Mesodermal cell (in vitro differentiated cells): Measurements from ENCODE around the gene SMAP2.
"Not testable (repeated sequence)": the region's sequence is repeated elsewhere in the genome, so short reads cannot be mapped to it uniquely, and the experiment has no call there.

Experiments used
- H3K27ac ChIP-seq: 2 replicates; pipeline ENCODE4 v1.7.0; 2013; ENCODE audit warnings: mild to moderate bottlenecking, low read depth, low read length, moderate library complexity; ENCODE audit not compliant: severe bottlenecking
- H3K36me3 ChIP-seq: 2 replicates; pipeline ENCODE4 v1.7.1; 2013; ENCODE audit warnings: mild to moderate bottlenecking, low read length, moderate library complexity; ENCODE audit not compliant: control insufficient read depth, insufficient read depth
- H3K4me1 ChIP-seq: one replicate; pipeline ENCODE4 v1.7.1; 2013; ENCODE audit warnings: mild to moderate bottlenecking, low read length; ENCODE audit not compliant: insufficient read depth, control insufficient read depth, poor library complexity, severe bottlenecking
- H3K4me3 ChIP-seq: 2 replicates; pipeline ENCODE4 v1.7.0; 2013; ENCODE audit warnings: low read length, control low read depth, mild to moderate bottlenecking; ENCODE audit not compliant: insufficient read depth, poor library complexity, severe bottlenecking; ENCODE audit errors: extremely low read depth
- H3K9me3 ChIP-seq: 2 replicates; pipeline ENCODE4 v1.7.1; 2013; ENCODE audit warnings: mild to moderate bottlenecking, low read length, moderate library complexity; ENCODE audit not compliant: control insufficient read depth
- WGBS, 2 experiments: methylation state at CpG; one replicate each; pipeline ENCODE4 v1.1.5; 2013; ENCODE audit warnings: missing lambda C conversion rate in 2 of 2; ENCODE audit not compliant: insufficient coverage in 2 of 2; 5-methylcytosine and 5-hydroxymethylcytosine counted together

The SMAP2 gene

DNA sequence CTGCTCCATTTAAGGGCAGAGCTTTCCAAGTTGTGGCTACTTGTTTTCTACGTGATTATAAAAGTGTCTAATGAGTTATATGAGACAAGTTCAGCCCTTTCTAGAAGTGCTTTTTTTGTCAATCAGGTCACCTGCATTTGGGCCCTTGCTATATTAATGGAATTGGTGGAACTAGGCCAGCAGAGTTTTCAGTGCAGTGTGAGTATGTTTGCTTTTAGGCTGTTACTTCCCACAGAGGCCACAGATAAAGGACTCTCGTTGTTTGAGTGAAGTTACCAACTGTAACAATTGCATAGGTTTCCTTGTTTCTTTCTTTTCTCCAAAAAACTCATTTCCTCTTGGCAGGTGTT, 10.9 kb downstream of the SMAP2 start:
- Histone ChIP-seq H3K36me3 (no peaks in the 10 kb centered on the region), H3K27ac (no peak overlapping the region), H3K4me1 (peaks cover 5% of the 10 kb centered on the region), H3K4me3 (no peak overlapping the region), H3K9me3 (no peaks in the 10 kb centered on the region)
- 57 to 87% methylated on average over 1 of the region's 2 CpGs for WGBS, 2 experiments

DNA sequence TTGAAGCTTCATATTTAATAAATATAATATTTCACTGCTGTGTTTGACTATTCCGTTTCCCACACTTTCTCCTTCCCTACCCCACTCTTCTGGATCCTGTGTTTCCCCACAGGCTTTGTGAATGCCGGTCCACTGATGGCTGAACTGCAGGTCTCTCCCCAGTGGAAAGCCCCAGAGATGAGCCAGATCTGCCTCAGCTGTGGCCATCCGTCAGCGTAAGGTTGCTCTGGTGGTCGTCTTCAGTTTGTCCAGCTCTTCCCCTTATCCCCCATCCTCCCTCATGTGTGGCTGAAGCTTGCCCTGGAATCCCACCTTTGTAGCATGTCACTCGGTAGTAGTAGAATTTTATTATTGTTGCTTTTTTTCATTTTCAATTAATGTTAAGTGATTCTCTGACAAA, 11.4 kb downstream of the SMAP2 start:
- H3K27ac ChIP-seq: no peak overlapping the region
- H3K9me3 ChIP-seq: no peaks in the 10 kb centered on the region
- WGBS, 2 experiments: 88 to 97% methylated on average over 2 of the region's 6 CpGs
- peaks cover 5% of the 10 kb centered on the region for H3K4me1 ChIP-seq
- no peak overlapping the region for H3K4me3 ChIP-seq
- H3K36me3 ChIP-seq: no peaks in the 10 kb centered on the region

- 78 to 93% methylated on average over 1 to 2 of the region's 6 CpGs for WGBS, 2 experiments
- no peaks in the 10 kb centered on the region for H3K9me3 ChIP-seq
- peak overlapping the region; percentile 65 for H3K27ac ChIP-seq
- no peak overlapping the region for H3K4me3 ChIP-seq
- H3K36me3 ChIP-seq: no peaks in the 10 kb centered on the region
- H3K4me1 ChIP-seq: peaks cover 5% of the 10 kb centered on the region
Measured at GRCh38 chr1:40385437-40386358, 12.2 kb downstream of the SMAP2 start.

DNA sequence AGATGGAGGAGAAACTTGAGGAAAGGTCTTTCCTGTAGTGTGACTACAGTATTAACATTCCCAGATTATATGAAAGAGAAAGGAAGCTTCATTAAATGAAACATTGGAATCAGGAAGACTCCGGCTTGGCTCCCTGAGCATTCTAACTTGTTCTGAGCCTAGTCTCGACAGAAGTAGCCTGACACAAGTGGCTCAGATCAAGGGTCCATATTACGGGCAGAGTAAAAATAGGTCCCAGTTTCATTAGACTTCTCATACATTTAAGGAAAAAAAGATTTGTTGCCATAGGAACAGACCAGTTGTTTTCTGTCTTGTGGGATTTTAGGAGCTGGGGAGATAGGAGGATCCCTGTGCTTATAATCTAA, 12.8 kb downstream of the SMAP2 start:
- Histone ChIP-seq H3K4me1 (peaks cover 5% of the 10 kb centered on the region), H3K4me3 (no peak overlapping the region), H3K9me3 (no peaks in the 10 kb centered on the region), H3K27ac (peak overlapping the region; percentile 65), H3K36me3 (no peaks in the 10 kb centered on the region)
- 78 to 86% methylated on average over 1 to 2 of the region's 3 CpGs for WGBS, 2 experiments

DNA sequence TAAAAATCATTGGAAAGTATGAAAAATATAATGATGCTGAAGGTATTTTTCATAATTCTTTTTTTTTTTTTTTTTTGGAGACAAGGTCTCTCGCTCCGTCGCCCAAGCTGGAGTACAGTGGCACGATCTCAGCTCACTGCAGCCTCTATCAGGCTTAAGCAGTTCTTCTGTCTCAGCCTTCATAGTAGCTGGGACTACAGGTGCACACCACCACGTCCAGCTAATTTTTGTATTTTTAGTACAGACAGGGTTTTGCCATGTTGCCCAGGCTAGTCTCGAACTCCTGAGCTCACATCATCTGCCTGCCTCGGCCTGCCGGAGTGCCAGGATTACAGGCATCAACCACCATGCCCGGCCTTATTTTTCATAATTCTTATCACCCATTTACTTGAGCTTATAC, 13.3 kb downstream of the SMAP2 start:
- no peaks in the 10 kb centered on the region for H3K9me3 ChIP-seq
- peaks cover 5% of the 10 kb centered on the region for H3K4me1 ChIP-seq
- H3K27ac ChIP-seq: peak overlapping the region; percentile 65
- no peak overlapping the region for H3K4me3 ChIP-seq
- H3K36me3 ChIP-seq: no peaks in the 10 kb centered on the region
- 82 to 83% methylated on average over 6 of the region's 9 CpGs for WGBS, 2 experiments

GRCh38 chr1:40387381-40388306, 14.1 kb downstream of the SMAP2 start:
- WGBS, 2 experiments: 94 to 96% methylated on average over 27 to 28 of the region's 38 CpGs
- not testable (repeated sequence) for H3K4me1 ChIP-seq, H3K9me3 ChIP-seq, H3K4me3 ChIP-seq, H3K27ac ChIP-seq, H3K36me3 ChIP-seq

GRCh38 chr1:40388456-40389321, 15.2 kb downstream of the SMAP2 start:
- H3K36me3 ChIP-seq, H3K27ac ChIP-seq, H3K9me3 ChIP-seq, H3K4me3 ChIP-seq, H3K4me1 ChIP-seq: not testable (repeated sequence)
- 95 to 96% methylated on average over 7 to 14 of the region's 28 CpGs for WGBS, 2 experiments

GRCh38 chr1:40389322-40389803, 15.8 kb downstream of the SMAP2 start:
- Histone ChIP-seq H3K9me3 (no peaks in the 10 kb centered on the region), H3K4me3 (no peak overlapping the region), H3K4me1 (peaks cover 3% of the 10 kb centered on the region), H3K36me3 (no peaks in the 10 kb centered on the region), H3K27ac (no peak overlapping the region)
- WGBS, 2 experiments: 92 to 100% methylated on average over 1 to 2 of the region's 3 CpGs

DNA sequence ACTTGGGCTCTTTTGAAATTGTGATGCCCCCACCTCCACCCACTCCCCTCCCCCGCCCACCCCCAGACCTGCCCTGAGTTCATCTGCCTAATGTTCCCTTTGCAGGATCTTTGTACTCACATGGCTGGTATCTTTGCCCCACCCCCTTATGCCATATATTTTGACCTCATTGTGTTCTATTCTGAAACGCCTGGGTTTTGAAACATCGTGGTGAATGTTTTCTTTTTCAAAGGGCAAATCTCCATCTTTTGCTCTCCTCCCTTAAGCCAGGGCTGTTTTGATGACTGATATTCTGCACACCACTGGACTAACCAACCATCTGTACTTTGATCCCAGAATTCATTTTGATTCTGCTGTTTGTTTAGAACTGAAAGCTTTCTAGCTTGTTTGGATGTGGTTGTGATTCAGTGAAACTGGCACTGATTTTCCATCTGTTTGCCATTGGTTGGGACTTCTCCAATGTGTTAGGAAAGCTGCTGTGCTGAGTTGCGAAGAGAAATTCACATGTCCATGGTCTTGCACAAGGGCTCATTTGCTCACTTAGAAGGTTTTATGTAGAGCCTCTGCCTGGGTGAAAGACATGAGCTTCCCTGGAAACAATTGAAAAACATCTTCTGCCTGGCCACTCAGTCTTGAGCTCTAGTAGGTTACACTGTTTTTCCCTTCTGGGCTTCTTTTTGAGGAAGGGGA, 16.5 kb downstream of the SMAP2 start:
- no peak overlapping the region for H3K27ac ChIP-seq
- H3K4me3 ChIP-seq: no peak overlapping the region
- no peaks in the 10 kb centered on the region for H3K36me3 ChIP-seq
- WGBS, 2 experiments: 96 to 97% methylated on average over 3 of the region's 4 CpGs
- H3K4me1 ChIP-seq: peaks cover 6% of the 10 kb centered on the region
- H3K9me3 ChIP-seq: no peaks in the 10 kb centered on the region

- no peaks in the 10 kb centered on the region for H3K9me3 ChIP-seq
- H3K27ac ChIP-seq: no peak overlapping the region
- 100% methylated on average over 1 of the region's 3 CpGs; no CpG with 5 or more reads in 1 of the 2 experiments for WGBS, 2 experiments
Measured at GRCh38 chr1:40390857-40391256, 17.3 kb downstream of the SMAP2 start.

More at GRCh38 chr1:40390857-40391256, 17.3 kb downstream of the SMAP2 start:
- H3K36me3 ChIP-seq: no peaks in the 10 kb centered on the region
- peaks cover 6% of the 10 kb centered on the region for H3K4me1 ChIP-seq
- no peak overlapping the region for H3K4me3 ChIP-seq
